Mucosa of descending colon (tissue), 3 donors: ENCODE data around the gene LPCAT2. TPM values are rescaled to one million over a fixed set of nuclear protein-coding genes. Genes with fewer than 3 reads are reported as not detected.

Experiments used
- ATAC-seq: fragments of 200-7000 bp; cut with Tn5 transposase; one replicate; pipeline ENCODE4 v1.9.1; 2020; ENCODE audit warnings: mild to moderate bottlenecking, moderate library complexity
- DNase-seq, 3 donors: peaks; one replicate each; pipeline ENCODE4 v3.0.0-alpha.2; 2020
- H3K36me3 ChIP-seq: fragments of 200-600 bp; one replicate; pipeline ENCODE4 v1.8.0; 2021; ENCODE audit warnings: low read depth, mild to moderate bottlenecking
- H3K4me1 ChIP-seq: fragments of 200-600 bp; one replicate; pipeline ENCODE4 v1.8.0; 2021; ENCODE audit warnings: low read depth, mild to moderate bottlenecking
- H3K4me3 ChIP-seq: fragments of 200-600 bp; one replicate; pipeline ENCODE4 v1.8.0; 2021; ENCODE audit warnings: mild to moderate bottlenecking
- H3K9me3 ChIP-seq: fragments of 200-600 bp; one replicate; pipeline ENCODE4 v1.8.0; 2021; ENCODE audit warnings: mild to moderate bottlenecking
- intact Hi-C, 2 donors: fragments of 100-400 bp; cut with DNase I in 1 of 2; cut with micrococcal nuclease in 1 of 2; formaldehyde crosslinking; loops; one replicate each; pipeline versions ENCODE4 v1.11.0 to v1.11.1; 2022; cut with DNase I, micrococcal nuclease
- total RNA-seq, 3 donors: library from RNA; stranded (reverse); fragmentation: NEBNext Ultra II Directional in 2 of 3; extraction: Animal tissue kit (Norgen Biotek cat#: 25700) in 2 of 3; gene quantifications; one replicate each; pipeline versions ENCODE4 v1.2.1 to v1.2.4, GENCODE V29; 2021 to 2023
- TF ChIP-seq, protein P1 (sequence below): fragments of 200-600 bp; IDR thresholded peaks from one replicate; pipeline ENCODE4 v1.8.0; 2022; ENCODE audit warnings: antibody characterized with exemption, mild to moderate bottlenecking
- donor health status: DM: no; HTN: no; CAD: no; lungs with moderate emphysema.
- donor health status: DM: no; HTN: no; CAD: no.
- donor health status: DM: no; HTN: yes; CAD: no.

The LPCAT2 gene
- total RNA-seq, 3 donors from 2014 or later, result 11.3 to 22.1 (median 13.8) TPM

DNA sequence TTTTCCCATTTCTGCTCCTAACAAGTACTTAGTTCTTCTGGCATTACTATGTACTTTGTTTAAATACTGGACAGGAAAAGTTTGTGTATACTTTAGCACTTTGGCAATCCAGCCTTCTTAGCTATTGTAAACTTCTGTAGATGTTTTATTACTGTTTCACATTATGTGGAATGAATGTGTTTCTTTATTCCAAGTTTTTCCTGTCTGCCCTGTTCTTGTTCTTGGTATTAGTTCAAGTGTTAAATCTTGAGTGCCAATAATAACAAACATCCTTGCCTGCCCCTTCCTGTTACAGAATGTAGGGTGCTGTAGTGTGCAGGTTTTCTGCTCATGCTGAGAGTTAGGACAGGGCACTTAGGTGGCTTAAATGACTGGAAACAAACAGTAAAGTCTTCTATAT is 50.4 kb downstream of the LPCAT2 start:
- TF ChIP-seq, protein P1, sequence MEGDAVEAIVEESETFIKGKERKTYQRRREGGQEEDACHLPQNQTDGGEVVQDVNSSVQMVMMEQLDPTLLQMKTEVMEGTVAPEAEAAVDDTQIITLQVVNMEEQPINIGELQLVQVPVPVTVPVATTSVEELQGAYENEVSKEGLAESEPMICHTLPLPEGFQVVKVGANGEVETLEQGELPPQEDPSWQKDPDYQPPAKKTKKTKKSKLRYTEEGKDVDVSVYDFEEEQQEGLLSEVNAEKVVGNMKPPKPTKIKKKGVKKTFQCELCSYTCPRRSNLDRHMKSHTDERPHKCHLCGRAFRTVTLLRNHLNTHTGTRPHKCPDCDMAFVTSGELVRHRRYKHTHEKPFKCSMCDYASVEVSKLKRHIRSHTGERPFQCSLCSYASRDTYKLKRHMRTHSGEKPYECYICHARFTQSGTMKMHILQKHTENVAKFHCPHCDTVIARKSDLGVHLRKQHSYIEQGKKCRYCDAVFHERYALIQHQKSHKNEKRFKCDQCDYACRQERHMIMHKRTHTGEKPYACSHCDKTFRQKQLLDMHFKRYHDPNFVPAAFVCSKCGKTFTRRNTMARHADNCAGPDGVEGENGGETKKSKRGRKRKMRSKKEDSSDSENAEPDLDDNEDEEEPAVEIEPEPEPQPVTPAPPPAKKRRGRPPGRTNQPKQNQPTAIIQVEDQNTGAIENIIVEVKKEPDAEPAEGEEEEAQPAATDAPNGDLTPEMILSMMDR, result no peak
- Histone ChIP-seq H3K4me1 (peaks cover 12% of the 10 kb centered on the region), H3K9me3 (no peaks in the 10 kb centered on the region), H3K4me3 (no peak overlapping the region), H3K36me3 (no peaks in the 10 kb centered on the region)
- intact Hi-C loops, result no loop called here
- ATAC-seq (peak; percentile 69), DNase-seq (no peak)

DNA sequence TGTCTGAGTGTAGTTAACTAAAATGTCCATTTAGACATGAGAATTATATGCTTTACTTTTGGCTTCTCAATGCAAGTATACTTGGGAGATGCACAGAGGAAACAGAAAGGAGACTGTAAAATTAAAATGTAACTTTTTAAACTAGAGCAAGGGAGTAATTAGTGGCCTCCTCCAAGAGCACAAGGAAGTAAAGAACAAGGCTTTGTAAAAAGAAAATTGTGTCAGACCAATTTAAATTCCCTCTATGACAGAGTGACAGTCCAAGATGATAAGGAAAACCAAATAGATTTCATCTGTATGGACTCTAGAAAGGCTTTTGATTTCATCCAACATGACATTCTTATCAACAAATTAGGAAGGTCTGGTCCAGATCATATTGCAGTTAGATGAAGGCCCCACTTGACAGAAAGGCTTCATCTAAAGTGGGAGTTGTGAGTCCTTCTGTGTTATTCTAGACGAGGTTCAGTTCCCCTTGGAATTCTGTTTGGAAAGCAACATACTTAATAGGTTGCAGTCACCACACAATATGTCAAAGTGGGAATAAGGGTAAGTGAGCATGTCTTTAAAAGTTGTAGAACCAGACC is 51.2 kb downstream of the LPCAT2 start:
- no peaks in the 10 kb centered on the region for H3K9me3 ChIP-seq
- no peak for DNase-seq
- TF ChIP-seq, protein P1, result no peak
- no peak overlapping the region for H3K4me3 ChIP-seq
- H3K4me1 ChIP-seq, result peaks cover 12% of the 10 kb centered on the region
- no peaks in the 10 kb centered on the region for H3K36me3 ChIP-seq
- peak; percentile 51 for ATAC-seq
- intact Hi-C loops, result no loop called here

DNA sequence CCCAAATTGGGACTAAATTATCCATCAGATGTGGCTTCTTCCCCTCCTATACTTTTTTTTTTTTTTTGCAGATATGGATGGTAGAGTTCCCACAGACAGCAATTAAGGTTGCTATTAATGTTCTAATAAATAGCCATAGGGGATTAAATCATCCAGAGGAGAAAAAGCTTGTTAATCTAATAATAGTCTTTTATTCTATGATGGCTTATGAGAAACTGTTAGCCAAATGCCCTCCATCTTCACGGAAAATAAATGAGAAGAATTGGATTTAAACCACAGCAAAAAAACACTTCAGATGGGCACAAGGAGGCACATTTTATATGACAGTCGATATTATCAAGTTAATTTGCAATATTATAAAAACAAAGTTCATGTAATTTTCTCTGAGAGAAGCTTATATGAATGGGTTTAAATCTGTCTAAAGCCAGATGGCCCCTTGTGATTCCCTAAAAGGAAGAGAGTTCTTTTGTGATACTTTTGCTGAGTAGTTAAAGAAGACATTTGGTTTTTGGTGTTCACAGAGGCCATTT is 52.5 kb downstream of the LPCAT2 start:
- TF ChIP-seq, protein P1, result no peak
- ATAC-seq (no peak), DNase-seq (no peak)
- no peaks in the 10 kb centered on the region for H3K9me3 ChIP-seq
- no peak overlapping the region for H3K4me3 ChIP-seq
- H3K4me1 ChIP-seq, result peaks cover 12% of the 10 kb centered on the region
- intact Hi-C loops, result no loop called here
- no peaks in the 10 kb centered on the region for H3K36me3 ChIP-seq

DNA sequence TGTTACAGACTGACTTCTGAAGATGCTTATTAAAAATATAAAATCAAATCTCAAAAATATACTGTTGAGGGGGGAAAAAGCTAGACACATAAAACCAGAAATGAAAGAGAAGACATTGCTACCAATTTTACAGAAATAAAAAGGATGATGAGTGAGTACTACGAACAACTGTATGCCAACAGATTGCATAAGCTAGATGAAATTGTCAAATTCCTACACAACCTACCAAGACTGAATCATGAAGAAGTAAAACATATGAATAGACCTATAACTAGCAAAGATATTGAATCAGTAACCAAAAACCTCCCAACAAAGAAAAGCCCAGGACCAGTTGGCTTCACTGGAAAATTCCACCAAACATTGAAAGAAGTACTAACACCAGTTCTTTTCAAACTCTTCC is 54.1 kb downstream of the LPCAT2 start:
- Histone ChIP-seq H3K4me3 (no peak overlapping the region), H3K4me1 (peaks cover 4% of the 10 kb centered on the region), H3K36me3 (no peaks in the 10 kb centered on the region), H3K9me3 (no peaks in the 10 kb centered on the region)
- DNase-seq, result no peak
- TF ChIP-seq, protein P1, result no peak
- intact Hi-C loops, result no loop called here
- no peak for ATAC-seq

DNA sequence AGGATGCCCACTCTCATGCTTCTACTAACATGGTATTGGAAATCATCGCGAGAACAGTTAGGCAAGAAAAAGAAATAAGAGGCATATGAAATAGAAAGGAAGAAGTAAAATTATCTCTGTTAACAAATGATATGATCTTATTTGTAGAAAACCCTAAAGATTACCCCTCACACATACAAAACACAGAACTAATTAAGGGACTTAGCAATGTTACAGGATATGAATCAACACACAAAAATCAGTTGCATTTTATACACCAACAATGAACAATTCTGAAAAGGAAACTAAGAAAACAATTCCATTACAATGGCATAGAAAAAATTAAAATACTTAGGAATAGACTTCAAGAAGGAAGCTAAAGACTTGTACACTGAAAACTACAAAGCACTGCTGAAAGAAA is 54.9 kb downstream of the LPCAT2 start:
- no peak overlapping the region for H3K4me3 ChIP-seq
- TF ChIP-seq, protein P1, result no peak
- no peak for ATAC-seq
- intact Hi-C loops, result no loop called here
- no peaks in the 10 kb centered on the region for H3K9me3 ChIP-seq
- DNase-seq, result no peak
- no peaks in the 10 kb centered on the region for H3K36me3 ChIP-seq
- peaks cover 4% of the 10 kb centered on the region for H3K4me1 ChIP-seq

DNA sequence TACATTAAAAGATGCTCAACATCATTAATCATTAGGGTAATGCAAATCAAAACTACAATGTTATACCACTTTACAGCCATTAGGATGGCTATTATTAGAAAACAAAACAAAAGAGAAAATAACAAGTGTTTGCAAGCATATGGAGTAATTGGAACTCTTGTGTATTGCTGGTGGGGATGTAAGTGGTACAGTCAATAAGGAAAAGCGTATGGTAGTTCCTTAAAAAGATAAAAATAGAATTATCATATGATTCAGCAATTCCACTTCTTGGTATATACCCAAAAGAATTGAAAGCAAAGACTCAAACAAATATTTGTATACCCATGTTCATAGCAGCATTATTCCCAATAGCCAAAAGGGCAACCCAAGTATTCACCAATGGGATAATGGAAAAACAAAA is 56.2 kb downstream of the LPCAT2 start:
- no peaks in the 10 kb centered on the region for H3K4me1 ChIP-seq
- TF ChIP-seq, protein P1, result no peak
- intact Hi-C loops, result no loop called here
- DNase-seq (no peak), ATAC-seq (no peak)
- no peaks in the 10 kb centered on the region for H3K9me3 ChIP-seq
- H3K4me3 ChIP-seq, result no peak overlapping the region
- no peaks in the 10 kb centered on the region for H3K36me3 ChIP-seq
